HG03103 (cell line): ENCODE measurements around the gene LBX1.

ENCODE experiments used
- ATAC-seq: cut with Tn5 transposase; IDR thresholded peaks from one replicate; pipeline ENCODE4 v1.9.1; 2021; ENCODE audit warnings: low read depth; ENCODE audit not compliant: unreplicated experiment

The LBX1 gene

GRCh38 chr10:101226491-101227428 is 2.5 kb downstream of the LBX1 start:
- ATAC-seq = no peak

- no peak for ATAC-seq
Measured at GRCh38 chr10:101225846-101226421, 3.3 kb downstream of the LBX1 start.

DNA sequence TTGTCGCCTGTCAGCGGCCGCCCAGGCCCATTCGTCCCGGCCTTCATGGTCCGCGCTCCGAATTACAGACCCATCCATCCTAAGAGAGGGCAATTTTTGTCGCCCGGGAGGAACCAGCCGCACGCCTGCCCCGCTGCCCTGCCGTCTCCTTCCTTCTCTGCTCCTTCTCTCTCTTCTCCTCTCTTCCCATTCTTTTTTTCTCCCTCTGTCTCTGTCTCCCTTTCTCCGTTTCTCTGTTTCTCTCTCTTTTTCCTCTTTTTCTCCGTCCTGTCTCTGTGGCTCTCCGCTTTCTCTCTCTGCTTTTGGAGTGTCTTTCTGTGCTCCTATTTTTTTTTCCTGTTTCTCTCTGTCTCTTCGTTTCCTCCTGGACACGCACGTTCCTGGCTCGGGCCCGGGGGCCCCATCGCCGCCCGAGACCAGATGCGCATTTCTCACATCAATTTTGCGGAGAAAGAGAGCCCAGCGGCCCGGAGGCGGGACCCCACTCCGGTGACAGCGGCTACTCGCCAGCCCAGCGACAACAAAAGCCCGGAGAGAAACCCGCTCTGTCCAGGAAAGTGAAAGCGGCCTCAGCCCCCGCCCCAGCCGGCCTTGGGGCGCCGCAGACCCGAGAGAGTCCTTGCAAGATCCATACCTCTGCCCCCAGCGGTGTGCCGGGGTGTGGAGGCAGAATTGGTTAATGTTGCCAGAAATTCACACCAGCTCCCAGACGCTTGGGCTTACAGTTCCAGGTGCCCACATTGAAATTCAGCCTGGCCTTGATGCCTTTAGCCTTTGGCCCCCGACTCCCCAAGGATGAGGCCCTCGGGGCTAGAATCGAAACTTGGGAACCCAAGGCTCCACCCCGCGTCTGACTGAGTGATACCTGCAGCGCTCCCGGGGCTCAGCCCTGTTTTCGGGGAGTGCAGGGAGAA is 4.1 kb downstream of the LBX1 start:
- no peak for ATAC-seq

GRCh38 chr10:101224060-101224909 is 5.0 kb downstream of the LBX1 start:
- ATAC-seq = no peak

GRCh38 chr10:101223274-101224059 is 5.8 kb downstream of the LBX1 start:
- no peak for ATAC-seq

GRCh38 chr10:101222683-101223273 is 6.5 kb downstream of the LBX1 start:
- no peak for ATAC-seq

- ATAC-seq = no peak
Measured at GRCh38 chr10:101221963-101222531, 7.2 kb downstream of the LBX1 start.

DNA sequence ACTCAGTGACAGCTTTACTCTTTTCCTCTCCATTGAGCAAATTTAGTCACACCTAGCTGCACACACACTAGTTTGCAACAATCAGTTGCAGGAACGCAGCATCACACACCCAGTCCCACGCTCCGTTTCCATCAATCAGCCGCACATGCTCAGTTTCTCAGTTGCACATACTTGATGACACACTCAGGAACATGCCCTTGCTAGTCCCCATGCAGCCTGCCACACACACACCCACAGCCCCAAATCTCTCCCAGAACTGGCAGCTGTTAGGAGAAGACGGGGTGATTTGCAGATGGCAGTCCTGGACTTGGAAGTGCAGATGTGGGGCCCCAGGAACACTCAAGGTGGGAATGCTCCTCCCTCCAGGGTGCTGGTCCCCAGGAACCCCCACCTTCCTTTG is 7.7 kb downstream of the LBX1 start:
- ATAC-seq = no peak

DNA sequence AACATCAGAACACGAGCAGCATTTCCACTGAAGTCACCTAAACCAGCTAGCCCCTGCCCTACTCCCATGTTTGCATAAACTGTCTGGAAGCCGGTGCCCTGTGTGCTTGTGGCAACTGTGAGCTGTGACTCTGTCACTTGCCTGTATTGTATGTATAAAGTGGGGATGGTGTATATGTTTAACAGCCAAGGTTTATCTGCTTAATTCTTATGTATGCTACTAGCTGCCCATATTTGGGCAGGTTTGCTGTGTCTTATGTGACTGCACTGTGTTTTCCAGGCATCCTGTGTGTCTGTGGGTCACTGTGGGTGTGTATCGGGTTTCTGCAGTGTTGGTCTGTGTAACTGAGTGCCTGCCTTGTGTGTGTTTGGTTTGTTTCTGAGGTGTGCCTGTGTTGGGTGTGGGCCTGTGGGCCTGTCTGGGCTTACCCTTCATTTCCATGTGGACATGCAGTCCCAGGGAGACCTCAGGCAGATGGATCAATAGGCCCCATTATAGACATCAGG is 9.3 kb downstream of the LBX1 start:
- no peak for ATAC-seq

DNA sequence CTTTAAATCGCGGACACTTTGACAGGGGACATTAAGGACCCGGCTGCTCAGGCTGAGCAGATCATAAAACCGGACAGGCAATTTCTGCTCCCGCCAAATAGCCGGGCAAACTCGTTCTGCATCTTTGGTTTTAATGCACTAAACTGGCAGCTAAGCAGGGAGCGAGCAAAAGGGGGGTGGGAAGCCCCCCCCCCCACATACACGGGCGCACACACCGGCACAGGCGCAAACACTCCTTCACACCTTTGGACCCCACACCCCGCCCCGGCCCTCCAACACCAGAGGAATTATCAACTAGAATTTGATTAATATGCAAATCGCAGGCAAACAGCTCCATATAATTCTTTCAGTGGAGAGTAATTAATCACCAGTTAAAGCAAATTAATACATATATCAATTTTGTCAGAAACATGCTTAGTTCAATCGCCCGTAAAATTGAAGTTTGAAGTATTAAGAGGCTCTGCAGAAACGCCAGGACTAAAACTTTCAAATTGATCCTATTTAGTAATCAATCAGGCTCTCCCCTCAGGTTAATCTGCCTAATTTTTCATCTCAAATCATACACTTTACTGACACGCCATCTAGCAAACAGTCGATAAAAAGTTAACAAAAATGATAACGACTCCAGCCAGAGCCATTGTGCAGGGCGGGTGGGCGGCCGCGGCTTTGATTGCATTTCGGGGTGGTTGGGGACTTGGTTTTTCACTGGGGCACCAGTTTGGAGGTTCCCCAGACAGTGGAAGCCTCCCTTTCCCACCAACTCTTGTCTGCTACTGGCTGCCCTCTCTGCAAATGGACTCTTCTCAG is 9.9 kb downstream of the LBX1 start:
- no peak for ATAC-seq

- no peak for ATAC-seq
Measured at GRCh38 chr10:101218351-101219138, 10.7 kb downstream of the LBX1 start.

DNA sequence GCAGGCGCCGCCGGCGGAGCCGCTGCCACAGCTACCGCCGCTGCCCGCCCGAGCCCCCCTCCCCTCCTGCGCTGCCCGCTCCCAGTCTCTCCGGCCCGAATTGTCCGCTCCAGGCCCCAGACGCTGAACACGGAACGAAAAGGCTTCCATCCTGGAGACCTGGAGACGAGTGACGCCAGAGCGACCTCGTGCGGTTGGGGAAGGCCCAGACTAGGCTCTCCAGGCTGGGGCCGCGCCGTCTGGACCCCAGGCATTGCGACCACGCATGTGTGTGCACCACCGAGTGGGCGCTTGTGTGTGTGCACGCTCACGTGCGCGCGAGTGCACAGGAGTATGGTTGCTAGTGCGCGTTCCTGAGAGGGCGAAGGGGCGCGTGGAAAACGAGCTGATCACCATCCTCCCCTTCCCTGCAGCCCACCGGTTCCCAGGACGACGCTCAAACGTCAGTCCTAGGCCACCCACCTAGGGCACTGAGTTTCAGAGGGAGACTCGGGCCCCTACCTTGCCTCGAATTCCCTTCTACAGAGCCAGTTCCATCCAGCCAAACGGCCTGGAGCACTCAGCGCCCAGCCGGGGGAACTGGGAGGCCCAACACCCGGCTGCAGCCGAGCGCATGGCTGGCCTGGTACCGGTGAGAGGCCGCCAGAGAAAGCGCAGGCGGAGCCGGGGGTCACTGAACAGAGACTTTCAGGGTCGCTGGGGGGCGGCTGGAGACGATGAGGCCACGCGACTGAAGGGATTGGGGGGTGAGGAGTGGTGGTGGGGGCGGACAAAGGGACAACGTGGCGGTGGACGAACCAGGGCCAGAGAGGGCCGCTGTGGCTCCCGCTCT is 11.6 kb downstream of the LBX1 start:
- ATAC-seq = no peak

GRCh38 chr10:101217044-101217425 is 12.2 kb downstream of the LBX1 start:
- ATAC-seq = no peak

GRCh38 chr10:101216207-101217043 is 12.8 kb downstream of the LBX1 start:
- ATAC-seq = no peak
